Fibroblast of skin of abdomen (primary cell): ENCODE results near the gene SHROOM3.
A peak's percentile ranks its signal among the peaks of the same experiment; 100 is the strongest.
"Not testable (repeated sequence)": the region's sequence is repeated elsewhere in the genome, so short reads cannot be mapped to it uniquely, and the experiment has no call there.

Source experiments
- DNase-seq: peaks from one replicate; pipeline ENCODE4 v3.0.0-alpha.2; 2013

The SHROOM3 gene

GRCh38 chr4:76445911-76446310, 10.9 kb downstream of the SHROOM3 start:
- no peak for DNase-seq

GRCh38 chr4:76447393-76447851, 12.4 kb downstream of the SHROOM3 start:
- DNase-seq = peak; percentile 71

DNA sequence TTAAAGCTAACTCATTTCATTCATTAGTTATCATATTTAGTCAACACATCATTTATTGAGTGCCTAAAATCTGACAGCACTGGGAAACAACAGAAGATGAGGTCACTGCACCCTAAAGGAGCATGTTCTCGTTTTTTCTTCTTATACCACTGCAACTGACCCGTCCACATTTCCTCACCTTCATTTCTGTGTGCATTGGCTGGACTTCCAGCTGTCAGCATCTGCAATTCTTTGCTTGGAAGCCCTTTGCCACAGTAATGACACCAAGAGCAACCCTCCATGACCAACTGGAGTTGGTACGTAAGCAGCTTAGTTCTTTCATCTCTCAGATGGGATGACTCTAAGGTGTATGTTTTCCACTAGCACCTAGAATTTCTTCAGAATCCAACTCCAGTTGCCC, 13.2 kb downstream of the SHROOM3 start:
- no peak for DNase-seq

DNA sequence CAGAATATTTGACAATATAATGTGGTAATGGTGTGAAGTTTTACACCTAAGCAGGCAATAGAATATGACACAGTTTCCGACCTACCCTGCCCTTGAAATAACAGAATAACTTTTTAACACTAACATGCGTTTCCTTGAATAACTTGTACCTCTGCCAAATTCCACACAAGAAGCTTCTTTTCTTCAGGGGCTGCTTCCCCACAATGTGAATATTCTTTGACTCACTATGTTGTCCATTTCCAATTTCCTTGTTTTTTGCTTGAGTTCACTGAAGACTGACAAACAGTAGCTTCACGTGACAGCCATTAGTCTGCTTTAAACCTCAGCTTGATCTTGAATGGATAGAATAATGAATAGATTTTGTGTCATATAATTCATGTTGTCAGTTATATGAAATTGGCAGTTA, 14.3 kb downstream of the SHROOM3 start:
- DNase-seq = peak; percentile 50

- DNase-seq = no peak
Measured at GRCh38 chr4:76449833-76450232, 14.8 kb downstream of the SHROOM3 start.

DNA sequence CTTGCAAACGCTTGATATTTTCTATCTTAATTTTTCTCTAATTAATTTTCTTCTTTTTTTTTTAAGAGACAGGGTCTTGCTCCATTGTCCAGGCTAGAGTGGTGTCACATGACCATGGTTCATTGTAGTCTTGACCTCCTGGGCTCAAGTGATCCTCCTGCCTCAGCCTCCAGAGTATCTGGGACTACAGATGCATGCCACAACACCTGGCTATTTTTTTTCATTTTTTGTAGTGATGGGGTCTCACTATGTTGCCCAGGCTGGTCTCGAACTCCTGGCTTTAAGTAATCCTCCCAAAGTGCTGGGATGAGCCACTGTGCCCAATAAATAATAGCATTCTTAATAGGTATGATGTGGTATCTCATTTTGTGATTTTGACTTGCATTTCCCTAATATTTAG, 18.2 kb downstream of the SHROOM3 start:
- DNase-seq = no peak

GRCh38 chr4:76454073-76454472, 19.0 kb downstream of the SHROOM3 start:
- not testable (repeated sequence) for DNase-seq

- DNase-seq = peak; percentile 18
Measured at GRCh38 chr4:76457885-76458284, 22.9 kb downstream of the SHROOM3 start.

DNA sequence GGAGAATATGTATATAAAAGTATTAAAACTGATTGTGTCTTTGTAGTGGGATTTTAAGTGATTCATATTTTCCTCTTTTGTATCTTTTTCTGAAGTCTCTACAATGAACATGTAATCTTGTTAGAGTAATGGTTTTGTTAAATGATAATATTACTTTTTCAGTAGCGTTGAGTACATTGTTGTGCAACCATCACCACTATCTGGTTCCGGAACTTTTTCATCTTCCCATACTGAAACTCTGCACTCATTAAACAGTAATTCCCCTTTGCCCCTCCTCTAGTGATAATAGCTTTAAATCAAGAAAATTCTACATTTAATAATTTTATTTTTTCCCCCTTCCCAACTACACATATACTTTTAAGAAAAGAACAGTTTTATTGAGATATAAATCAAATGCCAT, 23.3 kb downstream of the SHROOM3 start:
- no peak for DNase-seq

DNA sequence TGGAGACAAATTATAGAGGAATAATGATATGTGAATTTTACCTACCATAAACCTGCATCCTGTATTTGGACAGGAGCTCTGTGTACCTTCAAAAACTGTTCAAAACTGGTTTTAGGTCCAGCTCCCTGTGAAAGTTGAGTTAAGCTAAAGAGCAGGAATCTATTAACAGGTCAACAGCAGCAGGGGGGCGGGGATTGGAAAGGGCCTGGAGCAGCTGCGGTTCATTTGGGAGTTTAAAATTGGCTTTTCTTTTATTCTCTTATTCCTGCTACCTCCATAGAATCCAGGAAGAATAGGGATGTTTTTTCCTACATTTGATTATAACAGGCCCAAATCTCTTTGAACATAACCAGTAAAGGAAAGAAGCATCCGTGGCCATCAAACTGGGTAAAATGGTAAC, 23.8 kb downstream of the SHROOM3 start:
- peak; percentile 58 for DNase-seq

DNA sequence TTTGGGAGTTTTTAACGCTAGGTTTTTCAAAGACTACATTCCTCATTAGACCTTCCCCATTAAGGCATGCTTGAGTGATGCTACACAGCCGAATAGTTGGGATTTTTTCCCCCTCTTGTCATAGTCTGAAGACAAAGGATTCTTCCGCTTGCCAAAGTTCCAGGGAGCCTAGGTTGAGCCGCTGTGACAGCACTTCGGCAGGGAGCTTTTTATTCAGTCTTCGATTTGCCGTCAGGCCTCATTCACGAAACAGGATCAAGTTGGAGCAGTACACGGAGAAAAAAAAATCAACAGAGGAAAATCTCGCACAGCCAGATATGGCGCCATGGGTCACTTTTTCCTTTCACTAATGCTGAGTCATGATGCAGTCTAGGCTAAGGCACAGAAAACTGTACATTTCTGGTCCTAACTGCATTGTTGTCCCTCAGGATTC, 24.3 kb downstream of the SHROOM3 start:
- peak; percentile 92 for DNase-seq

DNA sequence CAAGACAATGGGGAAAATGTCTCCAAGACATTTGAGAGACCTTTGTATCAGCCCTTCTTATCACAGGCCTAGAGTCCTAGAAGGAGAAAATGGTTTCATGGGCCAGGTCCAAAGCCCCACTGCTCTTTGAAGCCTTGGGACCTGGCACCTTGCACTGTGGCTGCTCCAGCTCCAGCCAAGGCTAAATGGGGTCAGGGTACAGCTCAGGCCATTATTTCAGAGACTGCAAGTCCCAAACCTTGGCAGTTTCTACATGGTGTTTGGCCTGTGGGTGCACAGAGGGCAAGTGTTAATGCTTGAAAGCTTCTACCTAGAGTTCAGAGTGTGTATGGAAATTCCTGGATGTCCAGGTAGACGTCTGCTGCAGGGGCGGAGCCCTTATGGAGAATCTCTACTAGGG, 28.5 kb downstream of the SHROOM3 start:
- DNase-seq = no peak

- no peak for DNase-seq
Measured at GRCh38 chr4:76470064-76470463, 35.0 kb downstream of the SHROOM3 start.

- DNase-seq = no peak
Measured at GRCh38 chr4:76470532-76470931, 35.5 kb downstream of the SHROOM3 start.

GRCh38 chr4:76476571-76476970, 41.5 kb downstream of the SHROOM3 start:
- no peak for DNase-seq

GRCh38 chr4:76484654-76485053, 49.6 kb downstream of the SHROOM3 start:
- DNase-seq = no peak

DNA sequence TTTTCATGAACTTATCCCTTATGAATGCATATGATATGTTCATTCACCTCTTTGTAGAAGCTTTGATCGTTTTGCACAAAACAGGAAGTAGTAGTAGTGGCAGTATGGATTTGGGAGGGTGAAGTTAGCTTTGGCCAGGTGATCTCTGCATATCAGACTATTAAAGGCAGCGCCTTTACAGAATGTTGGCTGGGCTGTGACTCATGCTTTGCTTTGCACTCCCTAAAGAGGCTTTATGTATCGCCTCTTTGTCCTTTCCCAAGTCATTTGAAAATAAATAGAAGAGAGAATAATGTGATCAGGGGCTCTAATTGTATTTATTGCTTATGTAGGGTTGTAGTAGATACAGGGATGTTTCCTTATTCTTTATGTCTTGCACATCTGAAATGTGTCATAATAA, 50.4 kb downstream of the SHROOM3 start:
- DNase-seq = no peak

GRCh38 chr4:76486588-76487276, 51.7 kb downstream of the SHROOM3 start:
- no peak for DNase-seq

- no peak for DNase-seq
Measured at GRCh38 chr4:76487621-76488020, 52.6 kb downstream of the SHROOM3 start.

- no peak for DNase-seq
Measured at GRCh38 chr4:76488455-76488854, 53.4 kb downstream of the SHROOM3 start.

DNA sequence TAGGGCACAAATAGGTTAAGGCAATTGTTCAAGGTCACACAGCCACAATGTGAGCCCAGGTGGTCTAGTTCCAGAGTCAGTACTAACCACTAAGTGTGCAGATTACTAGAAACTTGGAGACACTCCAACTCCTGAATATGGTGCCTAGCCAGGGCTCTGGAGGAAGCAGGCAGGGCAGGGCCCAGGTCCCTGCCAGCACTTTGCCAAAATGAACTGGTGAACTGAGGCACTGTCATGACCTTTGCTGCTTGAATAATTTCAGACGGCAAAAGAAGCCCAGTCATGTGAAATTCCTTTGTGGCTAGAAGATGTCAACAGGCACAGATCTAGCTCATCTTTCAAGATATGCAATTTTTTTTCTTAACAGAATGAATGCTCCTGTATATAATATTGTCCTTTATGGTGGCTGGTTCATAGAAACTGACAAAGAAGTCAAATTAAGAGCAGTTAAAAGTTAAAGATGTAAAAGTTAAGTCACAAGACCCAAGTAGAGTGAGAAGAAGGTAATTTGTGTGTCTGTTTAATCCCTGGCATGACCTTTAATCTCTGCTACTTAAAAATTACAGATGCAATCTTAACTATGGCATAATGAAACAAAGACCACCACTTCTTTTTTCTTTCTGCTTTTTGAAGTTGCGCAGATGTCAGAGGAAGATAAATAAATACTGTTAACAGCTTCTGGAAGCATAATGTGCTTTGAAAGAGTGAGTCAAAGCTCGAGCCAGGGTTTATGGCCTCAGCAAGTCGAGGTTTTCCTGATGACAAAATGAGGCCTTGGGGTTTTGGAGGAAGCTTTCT, 54.1 kb downstream of the SHROOM3 start:
- peak; percentile 36 for DNase-seq

GRCh38 chr4:76489686-76490161, 54.7 kb downstream of the SHROOM3 start:
- no peak for DNase-seq

DNA sequence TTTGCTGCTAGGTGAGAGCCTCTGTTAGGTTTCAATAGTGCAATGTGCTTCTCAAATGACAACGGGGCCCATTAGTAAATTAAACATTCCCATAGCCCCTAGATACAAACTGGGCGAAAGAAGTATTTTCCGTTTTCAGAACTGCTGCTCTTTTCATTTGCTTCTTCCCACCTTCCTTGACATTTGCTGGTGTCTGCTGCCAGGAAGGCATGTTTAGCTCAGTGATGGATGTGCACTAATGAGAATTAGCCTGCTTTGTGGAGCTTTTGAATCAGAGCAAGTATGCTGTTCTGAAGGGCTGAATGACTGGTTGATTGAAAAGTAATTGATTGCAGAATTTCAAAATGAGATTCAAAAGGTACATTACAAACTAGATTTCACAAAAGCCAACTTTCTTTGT, 57.0 kb downstream of the SHROOM3 start:
- no peak for DNase-seq

- DNase-seq = no peak
Measured at GRCh38 chr4:76494243-76494642, 59.2 kb downstream of the SHROOM3 start.
